Erythroblast (primary cell): Measurements from ENCODE around the gene ASB14.

Experiments used
- GATA1 ChIP-seq: IDR thresholded peaks from 2 replicates; pipeline ENCODE4 v1.6.1; 2011; ENCODE audit warnings: low read depth, mild to moderate bottlenecking, control low read depth, low read length, moderate library complexity
- POLR2A ChIP-seq: IDR thresholded peaks from 2 replicates; pipeline ENCODE4 v1.6.1; 2011; ENCODE audit warnings: mild to moderate bottlenecking, low read length

DNA sequence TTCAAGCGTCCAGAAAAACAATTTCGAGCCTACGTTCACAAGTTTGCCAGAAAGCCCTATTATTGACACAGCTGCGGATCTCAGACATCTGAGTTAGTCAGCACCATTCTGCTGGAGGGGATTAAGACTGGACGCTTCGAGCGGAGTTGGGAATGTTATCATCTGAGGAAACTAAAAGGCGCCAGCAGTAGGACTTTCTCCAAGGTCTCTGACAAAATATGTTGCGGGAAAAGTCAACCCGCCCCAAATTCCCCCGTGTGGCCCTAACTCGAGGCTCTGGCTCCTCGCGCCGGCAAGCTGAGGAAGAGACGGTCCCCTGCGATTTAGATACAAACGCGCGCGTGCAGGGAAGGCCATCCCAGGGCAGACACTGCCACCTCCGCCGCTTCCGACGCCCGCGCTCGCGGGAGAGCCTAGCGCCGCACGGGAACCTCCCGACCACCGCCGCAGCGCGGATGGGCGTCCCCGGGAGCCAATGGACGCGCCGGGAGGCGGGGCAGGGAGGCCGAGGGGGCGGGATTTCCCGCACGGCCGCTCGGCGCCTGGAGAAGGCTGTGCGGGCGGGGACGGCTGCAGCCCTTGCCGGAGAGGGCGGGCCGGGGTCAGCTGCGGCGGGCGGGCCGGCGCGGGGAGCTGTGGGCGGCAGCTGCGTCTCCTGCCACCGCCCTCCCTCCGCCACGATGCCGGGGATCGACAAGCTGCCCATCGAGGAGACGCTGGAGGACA lies 65.1 kb downstream of the ASB14 start, which contains the start of gene APPL1:
- TF ChIP-seq POLR2A (no peak), GATA1 (no peak)
